Karpas-422 (cell line): ENCODE results near the gene CCDC134. TPM values are rescaled to one million over a fixed set of nuclear protein-coding genes. Genes with fewer than 3 reads are reported as not detected.

ENCODE experiments used
- DNase-seq: peaks from one replicate; pipeline ENCODE4 v3.0.0-alpha.2; 2015
- H2AFZ ChIP-seq: fragments of 200-600 bp; sonication (generic); 2 replicates; pipeline ENCODE4 v1.6.1; 2014; ENCODE audit warnings: antibody characterized with exemption, low read length, mixed read lengths
- H3K27ac ChIP-seq: fragments of 200-600 bp; sonication (generic); 2 replicates; pipeline ENCODE4 v1.5.1; 2014; ENCODE audit warnings: mild to moderate bottlenecking, low read length, moderate library complexity
- H3K27me3 ChIP-seq: fragments of 200-600 bp; sonication (generic); 2 replicates; pipeline ENCODE4 v1.6.1; 2014; ENCODE audit warnings: low read length, mixed read lengths
- H3K36me3 ChIP-seq: fragments of 200-600 bp; sonication (generic); 2 replicates; pipeline ENCODE4 v1.6.1; 2014; ENCODE audit warnings: low read length, mixed read lengths; ENCODE audit not compliant: insufficient read depth
- H3K4me1 ChIP-seq: fragments of 200-600 bp; sonication (generic); 2 replicates; pipeline ENCODE4 v1.6.1; 2014; ENCODE audit warnings: mild to moderate bottlenecking, low read length, mixed read lengths
- H3K4me2 ChIP-seq: fragments of 200-600 bp; sonication (generic); 2 replicates; pipeline ENCODE4 v1.6.1; 2014; ENCODE audit warnings: low read length, low read depth, mild to moderate bottlenecking; ENCODE audit not compliant: poor library complexity, severe bottlenecking
- H3K4me3 ChIP-seq: fragments of 200-600 bp; sonication (generic); 2 replicates; pipeline ENCODE4 v1.5.1; 2014; ENCODE audit warnings: mild to moderate bottlenecking, antibody characterized with exemption, low read length, mixed read lengths
- H3K79me2 ChIP-seq: fragments of 200-600 bp; sonication (generic); 2 replicates; pipeline ENCODE4 v1.6.1; 2014; ENCODE audit warnings: mild to moderate bottlenecking, low read length, mixed read lengths
- H3K9ac ChIP-seq: fragments of 200-600 bp; sonication (generic); 2 replicates; pipeline ENCODE4 v1.6.0; 2014; ENCODE audit warnings: low read length
- H3K9me2 ChIP-seq: fragments of 200-600 bp; sonication (generic), shearing (Covaris generic); replicated peaks from 2 replicates; pipeline ENCODE4 v1.6.0; 2014; ENCODE audit warnings: mild to moderate bottlenecking, low read length, moderate library complexity; ENCODE audit not compliant: insufficient read depth
- H3K9me3 ChIP-seq: fragments of 300-700, 200-600 bp; sonication (generic); 2 replicates; pipeline ENCODE4 v1.6.1; 2014; ENCODE audit warnings: low read length, mixed read lengths
- H4K20me1 ChIP-seq: fragments of 200-600 bp; sonication (generic); 2 replicates; pipeline ENCODE4 v1.6.1; 2014; ENCODE audit warnings: mild to moderate bottlenecking, antibody characterized with exemption, low read length, low read depth; ENCODE audit not compliant: insufficient read depth
- total RNA-seq: library from RNA; depleted of rRNA; stranded (reverse); fragments of >200 nt; shearing (Covaris generic); gene quantifications from 2 replicates; pipeline ENCODE4 v1.2.3, GENCODE V29; 2014; ENCODE audit warnings: low replicate concordance

Gene CCDC134
- total RNA-seq, 1 experiment from 2014 or later: 4.4 TPM

DNA sequence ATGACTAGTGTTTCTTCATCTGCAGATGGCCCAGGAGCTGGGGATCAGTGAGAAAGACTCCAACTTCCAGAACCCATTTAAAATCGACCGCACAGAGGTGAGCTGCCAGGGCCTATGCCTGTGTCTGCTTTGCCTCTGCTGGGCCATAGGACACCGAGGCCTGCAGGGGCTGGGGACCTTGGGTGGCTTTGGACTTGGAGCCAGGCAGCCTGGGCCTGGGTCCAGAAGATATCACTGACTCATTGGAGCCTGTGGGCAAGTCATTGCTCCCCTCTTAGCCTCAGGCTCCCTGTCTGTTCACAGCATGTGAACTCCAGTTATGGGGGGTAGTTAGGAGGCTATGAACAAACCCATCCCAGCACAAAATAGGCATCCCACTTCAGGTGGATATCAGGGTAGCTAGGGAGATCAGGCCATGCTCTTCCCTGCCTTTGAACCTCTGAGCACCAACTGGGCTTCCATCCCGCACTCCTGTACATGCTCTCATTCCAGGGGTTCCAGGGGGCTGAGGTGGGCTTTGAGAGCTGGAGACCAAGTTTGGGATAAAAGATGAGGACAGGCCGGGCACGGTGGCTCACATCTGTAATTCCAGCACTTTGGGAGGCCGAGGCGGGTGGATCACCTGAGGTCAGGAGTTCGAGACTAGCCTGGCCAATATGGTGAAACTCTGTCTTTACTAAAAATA lies 13.4 kb downstream of the CCDC134 start:
- DNase-seq: no peak

DNA sequence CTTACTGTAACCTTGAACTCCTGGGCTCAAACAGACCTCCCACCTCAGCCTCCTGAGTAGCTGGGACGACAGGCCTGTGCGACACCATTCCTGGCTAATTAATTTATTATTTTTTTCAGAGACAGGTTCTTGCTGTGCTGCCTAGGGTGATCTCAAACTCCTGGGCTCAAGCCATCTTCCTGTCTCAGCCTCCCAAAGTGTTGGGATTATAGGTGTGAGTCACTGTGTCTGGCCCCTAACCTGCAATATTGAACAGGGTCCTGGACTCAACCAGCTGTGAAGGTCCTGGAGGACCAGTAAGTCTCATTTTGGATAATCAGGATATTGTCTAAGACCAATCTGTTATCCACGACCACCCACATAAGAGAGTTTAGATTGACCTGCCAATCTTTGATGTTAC lies 15.2 kb downstream of the CCDC134 start:
- H3K27ac ChIP-seq: no peak overlapping the region
- no peak overlapping the region for H3K9ac ChIP-seq
- H3K9me2 ChIP-seq: no peaks in the 10 kb centered on the region
- peaks cover 3% of the 10 kb centered on the region; the same call in 1 of the 2 replicates for H3K36me3 ChIP-seq
- no peak overlapping the region for H2AFZ ChIP-seq
- no peaks in the 10 kb centered on the region for H4K20me1 ChIP-seq
- H3K27me3 ChIP-seq: no peaks in the 10 kb centered on the region
- DNase-seq: no peak
- no peak overlapping the region for H3K4me2 ChIP-seq
- no peaks in the 10 kb centered on the region for H3K9me3 ChIP-seq
- no peaks in the 10 kb centered on the region for H3K4me1 ChIP-seq
- H3K79me2 ChIP-seq: peaks cover 3% of the 10 kb centered on the region; the same call in 1 of the 2 replicates
- H3K4me3 ChIP-seq: no peak overlapping the region

More for the DNA sequence above, 13.4 kb downstream of the CCDC134 start:
- no peaks in the 10 kb centered on the region for H3K4me1 ChIP-seq
- no peaks in the 10 kb centered on the region for H4K20me1 ChIP-seq
- H3K79me2 ChIP-seq: peaks cover 3% of the 10 kb centered on the region; the same call in 1 of the 2 replicates
- peaks cover 3% of the 10 kb centered on the region; the same call in 1 of the 2 replicates for H3K36me3 ChIP-seq
- no peak overlapping the region for H3K27ac ChIP-seq
- no peaks in the 10 kb centered on the region for H3K27me3 ChIP-seq
- H3K4me2 ChIP-seq: no peak overlapping the region
- H3K4me3 ChIP-seq: no peak overlapping the region
- H3K9me2 ChIP-seq: no peaks in the 10 kb centered on the region
- no peaks in the 10 kb centered on the region for H3K9me3 ChIP-seq
- no peak overlapping the region for H2AFZ ChIP-seq
- no peak overlapping the region for H3K9ac ChIP-seq

DNA sequence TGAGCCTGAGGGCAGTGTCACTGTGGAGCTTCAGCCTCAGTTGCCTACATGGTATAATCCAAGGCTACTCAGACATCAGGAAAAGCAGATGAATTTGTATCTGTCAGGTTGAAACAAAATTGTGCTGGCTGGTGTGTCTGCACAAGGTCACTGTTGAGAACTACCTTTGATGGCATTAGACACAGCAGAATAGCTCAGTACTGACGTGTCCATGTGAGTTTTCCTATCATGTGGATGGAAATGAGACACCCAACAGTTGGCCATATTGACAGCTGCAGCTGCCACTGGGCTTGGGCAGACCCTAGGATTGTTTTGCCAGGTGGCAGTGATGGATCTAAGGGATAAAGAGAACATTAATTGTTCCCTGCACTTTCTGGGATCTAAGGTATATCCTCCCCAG lies 15.8 kb downstream of the CCDC134 start:
- Histone ChIP-seq H3K9ac (no peak overlapping the region), H3K4me2 (no peak overlapping the region), H3K4me1 (no peaks in the 10 kb centered on the region), H3K27me3 (no peaks in the 10 kb centered on the region), H3K4me3 (no peak overlapping the region), H3K27ac (no peak overlapping the region), H4K20me1 (no peaks in the 10 kb centered on the region), H2AFZ (no peak overlapping the region), H3K36me3 (peaks cover 3% of the 10 kb centered on the region; the same call in 1 of the 2 replicates), H3K9me3 (no peaks in the 10 kb centered on the region), H3K9me2 (no peaks in the 10 kb centered on the region), H3K79me2 (no peaks in the 10 kb centered on the region; the same call in 1 of the 2 replicates)
- DNase-seq: no peak

DNA sequence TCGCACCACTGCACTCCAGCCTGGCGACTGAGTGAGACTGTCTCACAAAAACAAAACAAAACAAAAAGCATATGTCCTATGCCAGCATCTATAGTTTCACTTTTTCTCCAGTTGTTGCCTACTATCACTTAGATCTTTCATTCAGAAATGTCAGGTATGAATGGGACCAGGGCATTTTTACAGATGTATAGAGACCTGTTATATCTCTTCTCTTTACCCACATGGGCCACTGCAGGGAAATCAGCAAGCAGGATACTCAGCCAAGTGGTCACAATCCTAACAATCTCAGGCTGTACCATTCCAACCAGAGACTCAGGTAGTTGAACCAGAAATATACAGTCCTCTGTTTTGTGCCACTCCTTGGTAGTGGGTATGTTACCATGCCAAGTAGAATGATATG lies 16.4 kb downstream of the CCDC134 start:
- no peaks in the 10 kb centered on the region for H3K27me3 ChIP-seq
- no peak for DNase-seq
- no peak overlapping the region for H3K27ac ChIP-seq
- H3K4me3 ChIP-seq: no peak overlapping the region
- H3K9me3 ChIP-seq: no peaks in the 10 kb centered on the region
- H2AFZ ChIP-seq: no peak overlapping the region
- H3K4me2 ChIP-seq: no peak overlapping the region
- peaks cover 3% of the 10 kb centered on the region; the same call in 1 of the 2 replicates for H3K36me3 ChIP-seq
- no peaks in the 10 kb centered on the region for H3K4me1 ChIP-seq
- no peaks in the 10 kb centered on the region for H3K79me2 ChIP-seq
- H3K9me2 ChIP-seq: no peaks in the 10 kb centered on the region
- H3K9ac ChIP-seq: no peak overlapping the region
- no peaks in the 10 kb centered on the region for H4K20me1 ChIP-seq

DNA sequence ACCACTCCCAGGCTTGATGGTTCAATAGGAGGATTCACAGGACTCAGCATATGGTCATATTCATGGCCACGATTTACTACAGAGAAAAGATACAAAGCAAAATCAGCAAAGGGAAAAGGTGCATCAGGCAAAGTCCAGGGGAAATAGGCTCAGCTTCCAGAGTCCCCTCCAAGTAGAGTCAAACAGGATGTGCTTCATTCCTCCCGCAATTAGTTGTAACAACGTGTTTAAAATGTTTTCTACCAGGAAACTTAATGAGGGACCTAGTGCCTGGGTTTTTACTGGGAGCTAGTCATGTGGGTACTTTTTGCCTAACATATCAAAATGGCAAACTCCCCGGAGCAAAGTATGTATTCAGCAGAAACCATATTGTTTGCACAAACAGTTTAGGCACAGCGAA lies 17.5 kb downstream of the CCDC134 start:
- Histone ChIP-seq H3K4me3 (no peak overlapping the region), H3K9ac (no peak overlapping the region), H3K9me3 (no peaks in the 10 kb centered on the region), H3K79me2 (no peaks in the 10 kb centered on the region), H3K36me3 (peaks cover 3% of the 10 kb centered on the region; the same call in 1 of the 2 replicates), H3K27me3 (no peaks in the 10 kb centered on the region), H3K4me1 (no peaks in the 10 kb centered on the region), H3K4me2 (no peak overlapping the region), H3K27ac (no peak overlapping the region), H4K20me1 (no peaks in the 10 kb centered on the region), H3K9me2 (no peaks in the 10 kb centered on the region), H2AFZ (no peak overlapping the region)
- no peak for DNase-seq

DNA sequence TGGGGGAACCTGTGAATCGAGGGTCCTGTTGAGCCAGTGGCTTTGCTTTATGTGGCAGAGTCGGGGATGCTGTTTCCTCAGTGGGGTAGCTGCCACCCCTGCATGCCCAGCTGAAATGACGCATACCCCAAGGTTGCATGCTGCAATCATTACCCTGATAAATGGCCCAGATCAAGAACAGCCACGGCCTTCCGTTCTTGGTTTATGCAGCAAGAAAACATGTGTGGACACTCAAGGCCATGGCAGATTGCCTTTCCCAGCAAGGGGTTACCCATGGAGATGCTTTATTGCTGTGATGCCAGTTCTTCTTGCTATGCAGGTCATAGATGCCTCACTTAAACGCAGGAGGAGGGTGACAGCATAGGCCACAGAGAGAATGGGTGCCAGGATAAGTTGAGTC lies 18.1 kb downstream of the CCDC134 start:
- H3K9ac ChIP-seq: no peak overlapping the region
- no peak overlapping the region for H3K27ac ChIP-seq
- no peak overlapping the region for H3K4me2 ChIP-seq
- no peaks in the 10 kb centered on the region for H3K4me1 ChIP-seq
- no peaks in the 10 kb centered on the region for H3K9me3 ChIP-seq
- H4K20me1 ChIP-seq: no peaks in the 10 kb centered on the region
- no peaks in the 10 kb centered on the region for H3K79me2 ChIP-seq
- H3K4me3 ChIP-seq: no peak overlapping the region
- no peaks in the 10 kb centered on the region for H3K9me2 ChIP-seq
- H2AFZ ChIP-seq: no peak overlapping the region
- no peaks in the 10 kb centered on the region for H3K36me3 ChIP-seq
- H3K27me3 ChIP-seq: no peaks in the 10 kb centered on the region
- no peak for DNase-seq

DNA sequence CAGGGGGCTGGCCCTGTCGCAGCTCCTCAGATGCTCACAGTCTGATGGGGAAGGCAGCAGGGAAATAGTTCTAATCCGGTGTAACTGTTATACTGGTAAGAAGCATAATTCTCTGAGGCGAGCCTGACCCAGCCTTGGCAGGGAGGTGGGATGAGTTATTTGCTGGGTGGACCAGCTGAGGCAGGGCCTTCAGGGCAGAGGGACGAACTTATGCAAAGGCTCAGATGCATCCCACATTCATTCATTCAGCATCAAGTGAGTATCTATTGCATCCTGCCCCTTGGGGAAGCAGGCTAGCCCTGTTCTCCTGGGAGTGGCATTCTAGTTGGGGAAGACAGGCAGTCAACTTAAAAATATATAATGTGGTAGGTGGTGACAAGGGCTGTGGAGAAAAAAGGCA lies 18.8 kb downstream of the CCDC134 start:
- no peak for DNase-seq
- H3K9ac ChIP-seq: no peak overlapping the region
- H3K4me1 ChIP-seq: no peaks in the 10 kb centered on the region

DNA sequence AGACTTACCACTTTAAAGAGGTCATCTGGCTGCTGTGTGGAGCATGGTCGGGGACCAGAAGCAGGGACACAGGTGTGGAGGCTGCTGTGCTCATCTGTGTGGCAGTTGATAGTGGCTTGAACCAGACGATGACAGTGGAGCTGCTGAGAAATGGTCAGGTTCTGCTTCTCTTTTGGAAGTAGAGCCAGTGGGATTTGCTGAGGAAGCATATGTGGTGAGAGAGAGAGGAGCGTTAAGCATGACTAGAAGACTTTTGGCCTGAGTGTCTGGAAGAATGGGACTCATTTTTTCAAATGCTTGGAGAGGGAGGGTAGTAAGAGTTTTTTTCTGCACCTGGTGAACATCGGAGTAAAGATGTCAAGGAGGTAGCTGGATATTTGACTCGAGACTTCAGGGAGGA lies 20.0 kb downstream of the CCDC134 start:
- Histone ChIP-seq H3K9me2 (no peaks in the 10 kb centered on the region), H4K20me1 (no peaks in the 10 kb centered on the region), H3K36me3 (no peaks in the 10 kb centered on the region), H3K27ac (no peak overlapping the region), H3K9me3 (no peaks in the 10 kb centered on the region), H3K4me2 (no peak overlapping the region), H2AFZ (no peak overlapping the region), H3K4me3 (no peak overlapping the region), H3K4me1 (no peaks in the 10 kb centered on the region), H3K27me3 (no peaks in the 10 kb centered on the region), H3K79me2 (no peaks in the 10 kb centered on the region), H3K9ac (no peak overlapping the region)
- no peak for DNase-seq

More for the DNA sequence above, 18.8 kb downstream of the CCDC134 start:
- Histone ChIP-seq H3K79me2 (no peaks in the 10 kb centered on the region), H3K27ac (no peak overlapping the region), H3K9me2 (no peaks in the 10 kb centered on the region), H3K4me2 (no peak overlapping the region), H3K36me3 (no peaks in the 10 kb centered on the region), H3K4me3 (no peak overlapping the region), H3K27me3 (no peaks in the 10 kb centered on the region), H4K20me1 (no peaks in the 10 kb centered on the region), H2AFZ (no peak overlapping the region), H3K9me3 (no peaks in the 10 kb centered on the region)
